Stimulated activated CD8-positive, alpha-beta memory T cell treated with anti-CD3 and anti-CD28 coated beads, Interleukin-12 subunit alpha, Interleukin-12 subunit beta, amount 100 ng/mL, for 1 hour (primary cell): ENCODE results near the gene TBC1D12.
"Not testable (repeated sequence)": the region's sequence is repeated elsewhere in the genome, so short reads cannot be mapped to it uniquely, and the experiment has no call there.

ENCODE experiments used
- DNase-seq: peaks from one replicate; pipeline ENCODE4 v3.0.0-alpha.2; 2020; ENCODE audit warnings: low read depth

TBC1D12 gene

GRCh38 chr10:94402204-94402842, at the start of gene TBC1D12:
Gene TBC1D12 (plus strand): TSS chr10:94402541. CDS start chr10:94402614, 73 bp downstream.
- no peak for DNase-seq

GRCh38 chr10:94353336-94353735, 49.0 kb upstream of the TBC1D12 start:
- DNase-seq: no peak

GRCh38 chr10:94355841-94356240, 46.5 kb upstream of the TBC1D12 start:
- no peak for DNase-seq

GRCh38 chr10:94357193-94357592, 45.1 kb upstream of the TBC1D12 start:
- DNase-seq: no peak

- DNase-seq: no peak
Measured at GRCh38 chr10:94358480-94358879, 43.9 kb upstream of the TBC1D12 start.

GRCh38 chr10:94361171-94361794, 41.1 kb upstream of the TBC1D12 start:
- DNase-seq: no peak

- peak; percentile 96 for DNase-seq
Measured at GRCh38 chr10:94362360-94363250, 39.7 kb upstream of the TBC1D12 start, which contains the start of gene NOC3L. Gene NOC3L (minus strand): TSS chr10:94362939. CDS start chr10:94362838, 101 bp downstream.

- no peak for DNase-seq
Measured at GRCh38 chr10:94363251-94363565, 39.1 kb upstream of the TBC1D12 start.

GRCh38 chr10:94364482-94364881, 37.9 kb upstream of the TBC1D12 start:
- DNase-seq: no peak

GRCh38 chr10:94366382-94366781, 36.0 kb upstream of the TBC1D12 start:
- DNase-seq: no peak

GRCh38 chr10:94370501-94370900, 31.8 kb upstream of the TBC1D12 start:
- no peak for DNase-seq

GRCh38 chr10:94375374-94375773, 27.0 kb upstream of the TBC1D12 start:
- no peak for DNase-seq

GRCh38 chr10:94376865-94377264, 25.5 kb upstream of the TBC1D12 start:
- no peak for DNase-seq

- no peak for DNase-seq
Measured at GRCh38 chr10:94383530-94383929, 18.8 kb upstream of the TBC1D12 start.

GRCh38 chr10:94385733-94386132, 16.6 kb upstream of the TBC1D12 start:
- not testable (repeated sequence) for DNase-seq

GRCh38 chr10:94392117-94392516, 10.2 kb upstream of the TBC1D12 start:
- not testable (repeated sequence) for DNase-seq

- DNase-seq: no peak
Measured at GRCh38 chr10:94397549-94398370, 4.6 kb upstream of the TBC1D12 start.

- no peak for DNase-seq
Measured at GRCh38 chr10:94398762-94399161, 3.6 kb upstream of the TBC1D12 start.

GRCh38 chr10:94402843-94403379, 570 bp downstream of the TBC1D12 start:
- no peak for DNase-seq

GRCh38 chr10:94403380-94404213, 1.3 kb downstream of the TBC1D12 start:
- DNase-seq: no peak

GRCh38 chr10:94405406-94405805, 3.1 kb downstream of the TBC1D12 start:
- DNase-seq: no peak
